HEK293 (cell line): ENCODE results near the gene PIP5K1C.

Experiments used
- CTCF ChIA-PET: fragments of 350-600 bp; formaldehyde crosslinking; extraction: SDS; loops from one replicate; lab custom pipeline; 2021; ENCODE audit warnings: antibody characterized with exemption; lab: Yijun Ruan, JAX
- POLR2A ChIA-PET: fragments of 300-600 bp; formaldehyde crosslinking; extraction: SDS; loops from one replicate; lab custom pipeline; 2020; ENCODE audit warnings: antibody characterized with exemption, inconsistent platforms; lab: Yijun Ruan, JAX
- H3K27ac ChIP-seq: fragments of 200-500 bp; sonication (Bioruptor generic); 2 replicates; pipeline ENCODE4 v1.5.1; 2014; ENCODE audit warnings: low read depth, low read length, control low read depth, inconsistent platforms; ENCODE audit errors: extremely low read depth
- H3K36me3 ChIP-seq, 2 experiments: fragments of 200-500 bp in 1 of 2; sonication (Bioruptor generic) in 1 of 2; 1 replicate in 1 of 2; 2 replicates in 1 of 2; pipeline ENCODE4 v1.5.1; 2014 to 2017; ENCODE audit warnings: inconsistent platforms in 2 of 2, low read length in 2 of 2; ENCODE audit not compliant: control insufficient read depth in 2 of 2, insufficient read depth in 1 of 2
- H3K4me1 ChIP-seq: fragments of 200-500 bp; sonication (Bioruptor generic); 2 replicates; pipeline ENCODE4 v1.5.1; 2014; ENCODE audit warnings: mild to moderate bottlenecking, low read length, inconsistent platforms; ENCODE audit not compliant: control insufficient read depth, insufficient read depth
- H3K4me3 ChIP-seq: 2 replicates; pipeline ENCODE4 v1.5.1; 2011; ENCODE audit warnings: low read depth, mild to moderate bottlenecking, control low read depth, low read length, moderate library complexity
- H3K9me3 ChIP-seq: fragments of 200-500 bp; sonication (Bioruptor generic); 2 replicates; pipeline ENCODE4 v1.5.1; 2014; ENCODE audit warnings: low read depth, low read length, inconsistent platforms; ENCODE audit not compliant: control insufficient read depth, insufficient read depth
- GLIS1 ChIP-seq: fragments of 450-650 bp; formaldehyde crosslinking; IDR thresholded peaks from 2 replicates; pipeline ENCODE4 v1.5.1; 2016; ENCODE audit warnings: missing biosample characterization, missing genetic modification characterization
- RBAK ChIP-seq: fragments of 450-650 bp; formaldehyde crosslinking; IDR thresholded peaks from 2 replicates; pipeline ENCODE4 v1.5.1; 2016; ENCODE audit warnings: missing biosample characterization, missing genetic modification characterization
- TCF7L2 ChIP-seq: IDR thresholded peaks from 2 replicates; pipeline ENCODE4 v1.6.1; 2011; ENCODE audit warnings: low read depth, mild to moderate bottlenecking, inconsistent platforms, low read length, moderate library complexity, borderline replicate concordance
- ZBTB17 ChIP-seq: fragments of 450-650 bp; formaldehyde crosslinking; IDR thresholded peaks from 2 replicates; pipeline ENCODE4 v1.5.1; 2016; ENCODE audit warnings: missing biosample characterization, missing genetic modification characterization
- ZEB2 ChIP-seq: fragments of 450-650 bp; formaldehyde crosslinking; IDR thresholded peaks from 2 replicates; pipeline ENCODE4 v1.5.1; 2016; ENCODE audit warnings: missing biosample characterization, missing genetic modification characterization
- ZFP37 ChIP-seq: fragments of 450-650 bp; formaldehyde crosslinking; IDR thresholded peaks from 2 replicates; pipeline ENCODE4 v1.5.1; 2016; ENCODE audit warnings: missing biosample characterization, missing genetic modification characterization
- ZNF138 ChIP-seq: fragments of 450-650 bp; formaldehyde crosslinking; IDR thresholded peaks from 2 replicates; pipeline ENCODE4 v1.5.1; 2016; ENCODE audit warnings: missing biosample characterization, missing genetic modification characterization, borderline replicate concordance
- ZNF140 ChIP-seq: fragments of 450-650 bp; formaldehyde crosslinking; IDR thresholded peaks from 2 replicates; pipeline ENCODE4 v1.5.1; 2016; ENCODE audit warnings: missing biosample characterization, missing genetic modification characterization
- ZNF174 ChIP-seq: fragments of 450-650 bp; formaldehyde crosslinking; IDR thresholded peaks from 2 replicates; pipeline ENCODE4 v1.5.0; 2017; ENCODE audit warnings: missing biosample characterization, mild to moderate bottlenecking, missing genetic modification characterization
- ZNF548 ChIP-seq: fragments of 450-650 bp; formaldehyde crosslinking; IDR thresholded peaks from 2 replicates; pipeline ENCODE4 v1.5.1; 2016; ENCODE audit warnings: missing biosample characterization, missing genetic modification characterization
- ZNF549 ChIP-seq: fragments of 450-650 bp; IDR thresholded peaks from 2 replicates; pipeline ENCODE4 v1.5.1; 2018; ENCODE audit warnings: missing biosample characterization, missing genetic modification characterization, mild to moderate bottlenecking, inconsistent platforms, moderate library complexity
- ZNF621 ChIP-seq: fragments of 450-650 bp; formaldehyde crosslinking; IDR thresholded peaks from 2 replicates; pipeline ENCODE4 v1.5.1; 2017; ENCODE audit warnings: missing biosample characterization, missing genetic modification characterization
- ZNF792 ChIP-seq: fragments of 450-650 bp; formaldehyde crosslinking; IDR thresholded peaks from 2 replicates; pipeline ENCODE4 v1.5.1; 2016; ENCODE audit warnings: missing biosample characterization, missing genetic modification characterization
- ZNF843 ChIP-seq: fragments of 450-650 bp; formaldehyde crosslinking; IDR thresholded peaks from 2 replicates; pipeline ENCODE4 v1.5.1; 2016; ENCODE audit warnings: missing biosample characterization, missing genetic modification characterization
- TF ChIP-seq, protein P1 (sequence below): fragments of 450-650 bp; formaldehyde crosslinking; IDR thresholded peaks from 2 replicates; pipeline ENCODE4 v1.5.1; 2017; ENCODE audit warnings: missing biosample characterization, missing genetic modification characterization
- TF ChIP-seq, protein P2 (sequence below): fragments of 450-650 bp; formaldehyde crosslinking; IDR thresholded peaks from 2 replicates; pipeline ENCODE4 v1.5.1; 2016; ENCODE audit warnings: missing biosample characterization, missing genetic modification characterization
- TF ChIP-seq, protein P3 (sequence below): fragments of 450-650 bp; formaldehyde crosslinking; IDR thresholded peaks from 2 replicates; pipeline ENCODE4 v1.5.1; 2016; ENCODE audit warnings: missing biosample characterization, missing genetic modification characterization, low read depth
- TF ChIP-seq, protein P4 (sequence below): fragments of 450-650 bp; formaldehyde crosslinking; IDR thresholded peaks from 2 replicates; pipeline ENCODE4 v1.5.1; 2016; ENCODE audit warnings: missing biosample characterization, missing genetic modification characterization
- TF ChIP-seq, protein P5 (sequence below): fragments of 450-650 bp; IDR thresholded peaks from 2 replicates; pipeline ENCODE4 v1.5.1; 2018; ENCODE audit warnings: missing biosample characterization, missing genetic modification characterization
- TF ChIP-seq, protein P6 (sequence below): fragments of 450-650 bp; formaldehyde crosslinking; IDR thresholded peaks from 2 replicates; pipeline ENCODE4 v1.5.1; 2016; ENCODE audit warnings: missing biosample characterization, missing genetic modification characterization
- TF ChIP-seq, protein P7 (sequence below): fragments of 450-650 bp; formaldehyde crosslinking; IDR thresholded peaks from 2 replicates; pipeline ENCODE4 v1.5.1; 2016; ENCODE audit warnings: missing biosample characterization, missing genetic modification characterization
- TF ChIP-seq, protein P8 (sequence below): fragments of 450-650 bp; formaldehyde crosslinking; IDR thresholded peaks from 2 replicates; pipeline ENCODE4 v1.5.1; 2016; ENCODE audit warnings: missing biosample characterization, missing genetic modification characterization

Gene PIP5K1C

DNA sequence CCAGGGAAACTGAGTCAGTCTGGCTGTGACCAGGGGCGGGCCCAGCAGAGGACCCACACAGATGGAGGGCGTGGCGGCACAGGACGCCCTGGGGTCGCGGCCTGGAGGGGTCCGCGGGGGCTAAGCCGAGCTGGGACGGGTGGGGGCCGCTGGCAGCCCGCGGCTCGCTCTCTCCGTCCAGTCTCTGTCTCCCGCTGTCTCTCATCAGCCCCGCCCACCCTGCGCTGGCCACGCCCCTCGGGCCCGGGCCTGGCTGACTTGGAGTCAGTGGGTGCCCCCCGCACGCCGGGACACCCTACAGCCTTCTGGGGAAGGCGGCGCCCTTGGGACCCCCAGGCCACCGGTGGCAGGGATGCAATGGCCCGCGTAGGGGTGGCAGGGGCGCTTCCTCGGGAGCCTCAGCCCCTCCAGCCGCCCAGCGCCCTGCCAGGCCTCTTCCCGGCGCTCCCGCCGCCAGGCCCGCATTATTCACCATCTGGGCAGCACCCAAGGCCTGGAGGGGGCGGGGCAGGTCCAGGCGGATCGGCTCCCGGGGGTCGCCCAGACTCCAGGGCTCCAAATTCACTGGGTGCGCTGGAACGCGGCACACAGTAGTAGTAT lies 93.5 kb downstream of the PIP5K1C start, which contains the start of gene TBXA2R (continued):
- TF ChIP-seq, protein P1, sequence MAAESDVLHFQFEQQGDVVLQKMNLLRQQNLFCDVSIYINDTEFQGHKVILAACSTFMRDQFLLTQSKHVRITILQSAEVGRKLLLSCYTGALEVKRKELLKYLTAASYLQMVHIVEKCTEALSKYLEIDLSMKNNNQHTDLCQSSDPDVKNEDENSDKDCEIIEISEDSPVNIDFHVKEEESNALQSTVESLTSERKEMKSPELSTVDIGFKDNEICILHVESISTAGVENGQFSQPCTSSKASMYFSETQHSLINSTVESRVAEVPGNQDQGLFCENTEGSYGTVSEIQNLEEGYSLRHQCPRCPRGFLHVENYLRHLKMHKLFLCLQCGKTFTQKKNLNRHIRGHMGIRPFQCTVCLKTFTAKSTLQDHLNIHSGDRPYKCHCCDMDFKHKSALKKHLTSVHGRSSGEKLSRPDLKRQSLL (tag by site-specific recombination) = no peak
- TF ChIP-seq ZNF621 (tag by site-specific recombination) (no peak), GLIS1 (peak; percentile 57; the same call in 1 of the 2 replicates), ZBTB17 (tag by site-specific recombination) (0 out of 2 replicates have a peak, but pooled peaks have one; percentile 43)

DNA sequence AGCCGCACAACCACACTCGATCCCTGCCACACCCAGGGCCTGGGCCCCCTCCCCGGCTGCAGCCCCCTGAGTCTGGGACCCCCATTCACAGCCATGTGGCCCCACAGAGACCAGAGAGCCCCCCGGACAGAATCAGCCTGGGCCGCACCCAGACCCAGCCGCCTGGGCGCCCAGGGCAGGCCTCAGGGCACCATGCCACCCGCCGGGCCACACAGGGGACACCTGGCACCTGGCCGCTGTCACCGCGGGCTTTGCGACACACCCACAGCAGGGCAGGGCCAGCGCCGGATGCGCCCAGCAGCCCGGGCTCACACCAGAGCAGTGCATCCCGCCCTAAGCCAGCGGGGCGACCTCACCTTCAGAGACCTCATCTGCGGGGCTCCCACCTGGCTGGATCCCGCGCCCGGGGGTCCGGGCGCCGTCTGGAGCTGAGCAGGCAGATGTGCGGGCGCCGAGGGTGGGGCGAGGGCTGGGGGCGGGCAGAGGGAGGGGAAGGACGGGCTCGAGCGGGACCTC lies 94.0 kb downstream of the PIP5K1C start:
- peaks cover 0 to 13% of the 10 kb centered on the region in 2 experiments; a peak in 2 of 3 replicates for H3K36me3 ChIP-seq
- CTCF ChIA-PET = no interaction called here
- POLR2A ChIA-PET = interaction anchor here (0.6 kb wide), 1 partner anchor 98 kb away, joined by 10 read pairs; no protein-coding TSS in a partner anchor
- H3K4me1 ChIP-seq = peaks cover 3% of the 10 kb centered on the region; the same call in 1 of the 2 replicates
- H3K9me3 ChIP-seq = no peaks in the 10 kb centered on the region
- H3K27ac ChIP-seq = no peak overlapping the region
- H3K4me3 ChIP-seq = peak overlapping the region; percentile 51
- TF ChIP-seq ZEB2 (tag by site-specific recombination) = peak; percentile 51
- TF ChIP-seq, protein P2, sequence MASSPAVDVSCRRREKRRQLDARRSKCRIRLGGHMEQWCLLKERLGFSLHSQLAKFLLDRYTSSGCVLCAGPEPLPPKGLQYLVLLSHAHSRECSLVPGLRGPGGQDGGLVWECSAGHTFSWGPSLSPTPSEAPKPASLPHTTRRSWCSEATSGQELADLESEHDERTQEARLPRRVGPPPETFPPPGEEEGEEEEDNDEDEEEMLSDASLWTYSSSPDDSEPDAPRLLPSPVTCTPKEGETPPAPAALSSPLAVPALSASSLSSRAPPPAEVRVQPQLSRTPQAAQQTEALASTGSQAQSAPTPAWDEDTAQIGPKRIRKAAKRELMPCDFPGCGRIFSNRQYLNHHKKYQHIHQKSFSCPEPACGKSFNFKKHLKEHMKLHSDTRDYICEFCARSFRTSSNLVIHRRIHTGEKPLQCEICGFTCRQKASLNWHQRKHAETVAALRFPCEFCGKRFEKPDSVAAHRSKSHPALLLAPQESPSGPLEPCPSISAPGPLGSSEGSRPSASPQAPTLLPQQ = no peak
- TF ChIP-seq, protein P3, sequence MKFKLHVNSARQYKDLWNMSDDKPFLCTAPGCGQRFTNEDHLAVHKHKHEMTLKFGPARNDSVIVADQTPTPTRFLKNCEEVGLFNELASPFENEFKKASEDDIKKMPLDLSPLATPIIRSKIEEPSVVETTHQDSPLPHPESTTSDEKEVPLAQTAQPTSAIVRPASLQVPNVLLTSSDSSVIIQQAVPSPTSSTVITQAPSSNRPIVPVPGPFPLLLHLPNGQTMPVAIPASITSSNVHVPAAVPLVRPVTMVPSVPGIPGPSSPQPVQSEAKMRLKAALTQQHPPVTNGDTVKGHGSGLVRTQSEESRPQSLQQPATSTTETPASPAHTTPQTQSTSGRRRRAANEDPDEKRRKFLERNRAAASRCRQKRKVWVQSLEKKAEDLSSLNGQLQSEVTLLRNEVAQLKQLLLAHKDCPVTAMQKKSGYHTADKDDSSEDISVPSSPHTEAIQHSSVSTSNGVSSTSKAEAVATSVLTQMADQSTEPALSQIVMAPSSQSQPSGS = no peak
- TF ChIP-seq, protein P4, sequence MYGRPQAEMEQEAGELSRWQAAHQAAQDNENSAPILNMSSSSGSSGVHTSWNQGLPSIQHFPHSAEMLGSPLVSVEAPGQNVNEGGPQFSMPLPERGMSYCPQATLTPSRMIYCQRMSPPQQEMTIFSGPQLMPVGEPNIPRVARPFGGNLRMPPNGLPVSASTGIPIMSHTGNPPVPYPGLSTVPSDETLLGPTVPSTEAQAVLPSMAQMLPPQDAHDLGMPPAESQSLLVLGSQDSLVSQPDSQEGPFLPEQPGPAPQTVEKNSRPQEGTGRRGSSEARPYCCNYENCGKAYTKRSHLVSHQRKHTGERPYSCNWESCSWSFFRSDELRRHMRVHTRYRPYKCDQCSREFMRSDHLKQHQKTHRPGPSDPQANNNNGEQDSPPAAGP (tag by site-specific recombination) = no peak
- no peak for TF ChIP-seq ZNF140 (tag by site-specific recombination)
- TF ChIP-seq, protein P5, sequence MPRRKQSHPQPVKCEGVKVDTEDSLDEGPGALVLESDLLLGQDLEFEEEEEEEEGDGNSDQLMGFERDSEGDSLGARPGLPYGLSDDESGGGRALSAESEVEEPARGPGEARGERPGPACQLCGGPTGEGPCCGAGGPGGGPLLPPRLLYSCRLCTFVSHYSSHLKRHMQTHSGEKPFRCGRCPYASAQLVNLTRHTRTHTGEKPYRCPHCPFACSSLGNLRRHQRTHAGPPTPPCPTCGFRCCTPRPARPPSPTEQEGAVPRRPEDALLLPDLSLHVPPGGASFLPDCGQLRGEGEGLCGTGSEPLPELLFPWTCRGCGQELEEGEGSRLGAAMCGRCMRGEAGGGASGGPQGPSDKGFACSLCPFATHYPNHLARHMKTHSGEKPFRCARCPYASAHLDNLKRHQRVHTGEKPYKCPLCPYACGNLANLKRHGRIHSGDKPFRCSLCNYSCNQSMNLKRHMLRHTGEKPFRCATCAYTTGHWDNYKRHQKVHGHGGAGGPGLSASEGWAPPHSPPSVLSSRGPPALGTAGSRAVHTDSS (tag by site-specific recombination) = no peak
- TF ChIP-seq ZNF548 (tag by site-specific recombination) = no peak
- TF ChIP-seq ZFP37 = no peak
- TF ChIP-seq, protein P6, sequence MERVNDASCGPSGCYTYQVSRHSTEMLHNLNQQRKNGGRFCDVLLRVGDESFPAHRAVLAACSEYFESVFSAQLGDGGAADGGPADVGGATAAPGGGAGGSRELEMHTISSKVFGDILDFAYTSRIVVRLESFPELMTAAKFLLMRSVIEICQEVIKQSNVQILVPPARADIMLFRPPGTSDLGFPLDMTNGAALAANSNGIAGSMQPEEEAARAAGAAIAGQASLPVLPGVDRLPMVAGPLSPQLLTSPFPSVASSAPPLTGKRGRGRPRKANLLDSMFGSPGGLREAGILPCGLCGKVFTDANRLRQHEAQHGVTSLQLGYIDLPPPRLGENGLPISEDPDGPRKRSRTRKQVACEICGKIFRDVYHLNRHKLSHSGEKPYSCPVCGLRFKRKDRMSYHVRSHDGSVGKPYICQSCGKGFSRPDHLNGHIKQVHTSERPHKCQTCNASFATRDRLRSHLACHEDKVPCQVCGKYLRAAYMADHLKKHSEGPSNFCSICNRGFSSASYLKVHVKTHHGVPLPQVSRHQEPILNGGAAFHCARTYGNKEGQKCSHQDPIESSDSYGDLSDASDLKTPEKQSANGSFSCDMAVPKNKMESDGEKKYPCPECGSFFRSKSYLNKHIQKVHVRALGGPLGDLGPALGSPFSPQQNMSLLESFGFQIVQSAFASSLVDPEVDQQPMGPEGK (tag by site-specific recombination) = no peak
- TF ChIP-seq, protein P7, sequence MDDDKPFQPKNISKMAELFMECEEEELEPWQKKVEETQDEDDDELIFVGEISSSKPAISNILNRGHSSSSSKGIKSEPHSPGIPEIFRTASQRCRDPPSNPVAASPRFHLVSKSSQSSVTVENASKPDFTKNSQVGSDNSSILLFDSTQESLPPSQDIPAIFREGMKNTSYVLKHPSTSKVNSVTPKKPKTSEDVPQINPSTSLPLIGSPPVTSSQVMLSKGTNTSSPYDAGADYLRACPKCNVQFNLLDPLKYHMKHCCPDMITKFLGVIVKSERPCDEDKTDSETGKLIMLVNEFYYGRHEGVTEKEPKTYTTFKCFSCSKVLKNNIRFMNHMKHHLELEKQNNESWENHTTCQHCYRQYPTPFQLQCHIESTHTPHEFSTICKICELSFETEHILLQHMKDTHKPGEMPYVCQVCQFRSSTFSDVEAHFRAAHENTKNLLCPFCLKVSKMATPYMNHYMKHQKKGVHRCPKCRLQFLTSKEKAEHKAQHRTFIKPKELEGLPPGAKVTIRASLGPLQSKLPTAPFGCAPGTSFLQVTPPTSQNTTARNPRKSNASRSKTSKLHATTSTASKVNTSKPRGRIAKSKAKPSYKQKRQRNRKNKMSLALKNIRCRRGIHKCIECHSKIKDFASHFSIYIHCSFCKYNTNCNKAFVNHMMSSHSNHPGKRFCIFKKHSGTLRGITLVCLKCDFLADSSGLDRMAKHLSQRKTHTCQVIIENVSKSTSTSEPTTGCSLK (tag by site-specific recombination) = no peak
- TF ChIP-seq ZNF549 (tag by site-specific recombination) = no peak
- TF ChIP-seq, protein P8, sequence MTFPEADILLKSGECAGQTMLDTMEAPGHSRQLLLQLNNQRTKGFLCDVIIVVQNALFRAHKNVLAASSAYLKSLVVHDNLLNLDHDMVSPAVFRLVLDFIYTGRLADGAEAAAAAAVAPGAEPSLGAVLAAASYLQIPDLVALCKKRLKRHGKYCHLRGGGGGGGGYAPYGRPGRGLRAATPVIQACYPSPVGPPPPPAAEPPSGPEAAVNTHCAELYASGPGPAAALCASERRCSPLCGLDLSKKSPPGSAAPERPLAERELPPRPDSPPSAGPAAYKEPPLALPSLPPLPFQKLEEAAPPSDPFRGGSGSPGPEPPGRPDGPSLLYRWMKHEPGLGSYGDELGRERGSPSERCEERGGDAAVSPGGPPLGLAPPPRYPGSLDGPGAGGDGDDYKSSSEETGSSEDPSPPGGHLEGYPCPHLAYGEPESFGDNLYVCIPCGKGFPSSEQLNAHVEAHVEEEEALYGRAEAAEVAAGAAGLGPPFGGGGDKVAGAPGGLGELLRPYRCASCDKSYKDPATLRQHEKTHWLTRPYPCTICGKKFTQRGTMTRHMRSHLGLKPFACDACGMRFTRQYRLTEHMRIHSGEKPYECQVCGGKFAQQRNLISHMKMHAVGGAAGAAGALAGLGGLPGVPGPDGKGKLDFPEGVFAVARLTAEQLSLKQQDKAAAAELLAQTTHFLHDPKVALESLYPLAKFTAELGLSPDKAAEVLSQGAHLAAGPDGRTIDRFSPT (tag by site-specific recombination) = peak; percentile 91
- TF ChIP-seq RBAK (tag by site-specific recombination) = no peak
- no peak for TF ChIP-seq TCF7L2
- TF ChIP-seq ZNF174 (tag by site-specific recombination) = no peak
- TF ChIP-seq ZNF138 (tag by site-specific recombination) = no peak
- no peak for TF ChIP-seq ZNF843 (tag by site-specific recombination)
- TF ChIP-seq ZNF792 (tag by site-specific recombination) = no peak
